Erythroblast (primary cell): ENCODE results near the gene ELL.

Source experiments
- GATA1 ChIP-seq: IDR thresholded peaks from 2 replicates; pipeline ENCODE4 v1.6.1; 2011; ENCODE audit warnings: low read depth, mild to moderate bottlenecking, control low read depth, low read length, moderate library complexity
- POLR2A ChIP-seq: IDR thresholded peaks from 2 replicates; pipeline ENCODE4 v1.6.1; 2011; ENCODE audit warnings: mild to moderate bottlenecking, low read length

DNA sequence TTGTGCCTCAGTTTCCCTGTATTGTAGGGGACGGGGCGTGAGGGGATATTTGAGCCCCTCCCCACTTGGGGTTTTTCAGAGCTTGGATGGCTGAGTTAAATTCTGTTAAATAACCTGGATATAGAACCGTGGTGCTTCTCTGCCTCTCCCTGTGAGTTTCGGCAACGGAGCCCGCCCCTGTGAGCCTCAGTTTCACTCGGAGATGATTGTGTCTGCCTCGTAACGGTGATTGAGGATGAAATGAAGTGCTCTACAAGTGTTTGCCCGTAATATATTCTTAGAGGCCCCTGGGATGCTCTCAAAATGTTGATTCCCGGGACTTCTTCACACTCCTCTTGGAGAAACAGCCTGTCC is 36.3 kb upstream of the ELL start:
- TF ChIP-seq POLR2A (no peak), GATA1 (no peak)
